Kidney glomerular epithelial cell (primary cell): Measurements from ENCODE around the gene SETD1B.
A peak's percentile ranks its signal among the peaks of the same experiment; 100 is the strongest.

Experiments used
- DNase-seq: peaks from one replicate; lab custom pipeline; 2025; lab: John Stamatoyannopoulos, UW

Gene SETD1B

GRCh38 chr12:121795034-121795968 lies 8.5 kb upstream of the SETD1B start:
- peak; percentile 48 for DNase-seq

DNA sequence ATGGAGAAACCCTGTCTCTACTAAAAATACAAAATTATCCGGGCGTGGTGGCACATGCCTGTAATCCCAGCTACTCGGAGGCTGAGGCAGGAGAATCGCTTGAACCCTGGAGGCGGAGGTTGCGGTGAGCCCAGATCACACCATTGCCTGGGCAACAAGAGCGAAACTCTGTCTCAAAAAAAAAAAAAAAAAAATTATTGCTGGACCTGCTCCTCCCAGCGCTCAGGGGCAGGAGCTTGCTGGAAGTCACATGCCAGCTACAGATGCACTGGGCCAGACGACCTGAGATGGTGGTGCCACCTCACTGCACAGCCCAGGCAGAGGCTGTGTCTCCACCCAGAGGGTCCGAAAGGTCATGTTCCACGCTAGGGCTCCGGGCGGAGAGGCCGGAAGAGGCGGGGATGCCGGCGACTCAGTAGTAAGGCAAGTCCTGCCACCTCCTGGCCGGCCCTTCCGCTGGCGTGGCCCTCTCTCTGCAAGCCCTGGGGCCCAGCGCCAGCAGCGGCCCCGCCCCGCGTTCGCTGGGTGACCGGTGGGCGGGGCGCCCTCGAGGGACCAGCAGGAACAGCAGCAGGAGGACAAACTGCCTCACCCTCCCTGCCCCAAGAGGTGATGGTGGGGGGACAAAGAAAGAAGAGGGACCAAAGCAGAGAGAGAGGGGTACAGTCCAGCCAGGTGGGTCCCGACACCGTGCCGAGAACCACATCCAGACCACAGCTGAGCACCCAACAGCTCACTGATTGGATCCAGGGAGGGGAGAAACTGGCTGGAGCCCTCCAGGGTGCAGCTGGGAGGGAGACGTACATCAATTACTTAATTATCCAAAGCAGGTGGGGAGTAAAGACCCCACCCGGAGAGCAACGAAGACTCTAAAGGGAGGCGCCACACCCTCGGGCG lies 6.7 kb upstream of the SETD1B start:
- peak; percentile 84 for DNase-seq

- DNase-seq: no peak
Observed at GRCh38 chr12:121797937-121798786, 5.6 kb upstream of the SETD1B start.

DNA sequence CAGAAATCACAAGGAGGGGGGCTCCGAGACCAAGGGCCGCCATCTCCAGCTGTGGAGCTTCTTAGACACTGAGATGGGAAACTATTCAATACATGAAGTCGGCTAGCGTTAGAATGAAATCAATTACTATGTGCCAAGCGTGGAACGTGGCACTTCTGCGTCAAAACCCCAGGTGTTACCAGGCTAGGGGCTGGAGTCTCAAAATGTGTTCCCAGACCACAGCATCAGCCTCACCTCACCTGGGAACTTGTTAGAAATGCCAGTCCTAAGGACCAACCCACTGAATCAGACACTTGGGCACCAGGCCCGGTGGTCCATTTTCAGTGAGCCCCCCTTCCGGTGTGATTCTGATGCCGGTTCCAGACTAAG lies 5.0 kb upstream of the SETD1B start:
- DNase-seq: no peak

DNA sequence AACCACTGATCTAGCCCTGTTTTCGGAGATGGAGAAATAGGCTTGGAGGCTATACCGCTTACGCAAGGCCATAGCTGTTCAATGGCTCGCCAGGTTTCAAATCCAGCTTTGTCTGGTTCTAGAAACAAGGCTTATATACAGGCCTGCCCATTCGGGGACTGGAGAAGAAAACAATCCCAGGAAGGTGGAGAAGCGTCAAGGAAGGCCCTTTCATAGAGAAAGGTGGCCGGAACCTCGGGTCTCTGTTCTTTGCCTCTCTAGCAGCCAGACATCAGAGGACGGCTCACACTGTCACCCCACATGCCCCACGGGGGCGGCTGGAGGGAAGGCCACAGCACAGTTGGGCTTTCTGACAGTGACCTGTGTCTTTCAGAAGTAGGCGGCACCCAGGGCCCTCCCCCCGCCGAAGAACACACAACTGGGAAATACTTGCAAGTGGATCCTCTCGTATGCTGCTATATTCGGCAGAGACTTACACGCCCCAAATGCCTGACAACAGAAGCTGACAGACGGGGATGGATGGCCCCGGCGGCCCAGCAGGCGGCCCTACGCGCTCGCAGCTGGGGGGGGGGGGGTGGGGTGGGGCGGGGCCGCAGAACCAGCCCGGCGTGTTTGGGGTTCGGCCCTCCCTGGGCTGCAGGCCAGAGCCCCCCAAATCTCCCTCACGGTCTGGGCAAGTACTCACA lies 4.5 kb upstream of the SETD1B start:
- DNase-seq: peak; percentile 49

DNA sequence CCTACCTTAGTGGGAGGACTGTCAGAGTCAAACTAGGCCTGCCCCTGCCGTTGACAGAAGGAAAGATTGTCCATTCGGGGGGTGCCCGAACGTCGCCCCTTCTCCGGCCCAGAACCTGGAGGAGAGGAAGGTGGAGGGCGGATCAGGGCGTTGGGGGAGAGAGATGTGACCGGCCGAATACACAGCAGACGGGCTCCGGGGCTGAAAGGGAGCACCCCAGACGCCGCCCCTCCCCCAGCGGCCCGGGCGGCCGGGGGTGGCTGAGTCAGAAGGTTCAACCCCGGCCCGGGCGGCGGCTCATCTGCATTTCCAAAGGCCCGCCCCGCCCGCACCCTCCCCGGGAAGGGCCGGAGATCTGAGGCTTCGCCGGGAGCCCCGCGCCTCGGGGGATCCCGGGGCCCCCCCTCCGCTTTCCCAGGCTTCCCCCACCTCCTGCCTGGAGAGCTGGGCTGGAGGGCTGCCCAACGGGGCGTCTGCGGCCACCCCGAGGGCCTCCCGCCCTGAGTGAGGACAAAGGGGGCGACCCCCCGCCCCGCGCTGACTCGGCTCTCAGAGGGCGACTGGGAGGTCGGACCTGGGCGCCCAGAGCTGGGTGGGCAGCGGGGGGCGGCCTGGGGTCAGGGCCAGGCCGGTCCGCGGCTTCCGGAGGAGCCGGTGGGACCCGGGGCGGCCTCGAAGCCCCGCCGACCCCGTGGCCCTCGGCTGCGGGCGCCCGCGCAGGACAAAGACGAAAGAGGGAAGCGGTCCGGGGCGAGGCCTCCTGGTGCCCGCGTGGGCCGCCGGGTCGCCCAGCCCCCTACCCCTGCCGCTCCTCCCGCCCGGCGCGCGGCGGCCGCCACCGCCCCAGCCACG lies 3.7 kb upstream of the SETD1B start:
- peak; percentile 71 for DNase-seq

- DNase-seq: peak; percentile 18
Observed at GRCh38 chr12:121800694-121801594, 2.9 kb upstream of the SETD1B start.

DNA sequence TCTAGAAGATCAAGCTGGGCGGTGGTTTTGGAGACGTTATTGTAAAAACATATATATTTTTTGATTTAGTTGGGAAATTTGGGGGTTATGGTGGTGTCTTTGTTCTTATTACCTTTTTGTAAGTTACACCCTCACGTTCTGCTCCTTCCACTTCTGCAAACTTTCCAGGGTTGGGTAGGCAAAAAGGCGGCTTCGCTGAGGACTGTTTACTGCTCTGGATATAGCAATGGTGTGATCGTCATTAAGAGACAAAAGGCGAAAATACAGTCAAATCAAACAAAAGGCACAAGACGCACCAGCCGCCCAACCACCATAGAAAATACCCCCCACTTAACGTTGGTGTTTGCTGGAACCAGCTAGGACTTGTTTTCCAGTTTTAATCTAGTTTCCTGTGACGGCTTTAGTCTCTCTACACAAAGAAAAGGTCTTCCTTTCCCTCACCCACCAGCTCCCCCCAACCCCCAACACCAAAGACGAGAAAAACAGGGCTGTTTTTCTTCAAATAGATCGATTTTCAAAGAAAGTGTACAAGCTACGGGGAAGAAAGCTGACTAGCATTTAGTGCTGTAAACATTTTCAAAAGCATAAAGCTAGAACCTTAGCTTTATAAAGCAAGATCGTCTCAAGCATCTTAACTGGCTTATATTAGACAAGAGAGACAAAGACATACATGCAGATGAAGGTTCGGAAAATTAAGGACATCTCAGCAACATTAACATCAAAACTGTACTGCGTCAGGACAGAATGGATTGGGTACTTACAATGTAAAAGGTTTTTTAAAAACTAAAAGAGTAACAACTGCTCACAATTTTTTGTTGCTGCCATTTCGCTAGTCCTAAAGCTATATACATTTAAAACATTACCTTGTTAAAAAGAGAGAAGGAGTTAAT lies 2.0 kb upstream of the SETD1B start:
- peak; percentile 51 for DNase-seq

DNA sequence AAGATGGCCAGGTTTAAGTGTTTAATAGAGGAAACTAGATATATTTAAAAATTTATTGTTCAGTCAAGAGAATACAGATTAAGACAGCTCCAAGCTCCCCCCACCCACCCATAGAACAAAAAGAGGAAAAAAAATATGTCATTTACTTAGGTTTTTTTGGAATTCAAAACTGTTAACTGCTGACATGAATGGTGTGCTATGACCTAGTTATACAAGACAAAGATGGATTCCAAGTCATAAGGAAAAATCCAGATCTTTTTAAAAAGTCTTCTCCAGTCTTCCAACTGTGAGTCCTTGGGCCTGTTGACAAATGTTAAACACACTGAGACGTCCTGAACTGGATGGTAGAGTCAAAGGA lies 1.3 kb upstream of the SETD1B start:
- DNase-seq: no peak

DNA sequence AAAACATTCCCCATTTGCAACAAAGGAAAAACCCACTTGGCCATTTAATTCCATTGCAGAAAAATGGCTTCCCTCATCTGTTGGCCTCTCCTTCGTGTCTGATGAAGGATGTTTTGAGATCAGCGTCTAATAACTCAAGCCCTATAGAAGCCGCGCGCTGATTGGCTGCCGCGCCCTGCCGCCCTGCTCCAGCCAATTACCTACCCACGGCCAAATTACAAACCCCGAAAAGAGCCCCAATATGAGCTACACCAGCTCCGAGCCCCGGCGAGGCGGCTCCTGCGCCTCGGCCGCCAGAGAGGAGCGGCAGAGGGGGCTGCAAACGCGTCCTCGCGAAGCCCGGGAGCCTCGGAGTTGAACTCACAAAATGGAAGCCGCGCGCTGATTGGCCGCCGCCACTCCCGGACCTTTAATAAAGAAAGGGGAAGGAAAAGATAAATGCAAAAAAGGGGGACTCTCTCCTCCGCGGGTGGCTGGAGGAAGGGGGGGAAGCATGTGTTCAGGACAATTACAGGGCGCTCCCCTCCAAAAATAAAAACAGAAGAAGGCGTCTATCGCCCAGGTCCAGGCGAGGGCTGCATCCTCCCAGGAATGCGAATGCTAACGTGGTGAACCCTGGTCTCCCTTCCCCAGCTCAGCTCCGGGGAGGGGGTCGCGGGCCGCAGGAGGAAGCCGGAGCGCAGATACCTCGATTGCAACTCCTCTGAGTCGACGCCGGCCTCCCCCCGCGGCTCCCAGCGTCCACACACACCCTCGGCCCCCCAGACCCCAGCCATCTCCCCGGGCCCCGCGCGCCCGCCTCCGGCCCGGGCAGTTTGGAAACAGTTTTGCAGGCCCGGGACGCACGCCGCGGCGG lies 738 bp upstream of the SETD1B start:
- DNase-seq: peak; percentile 91

DNA sequence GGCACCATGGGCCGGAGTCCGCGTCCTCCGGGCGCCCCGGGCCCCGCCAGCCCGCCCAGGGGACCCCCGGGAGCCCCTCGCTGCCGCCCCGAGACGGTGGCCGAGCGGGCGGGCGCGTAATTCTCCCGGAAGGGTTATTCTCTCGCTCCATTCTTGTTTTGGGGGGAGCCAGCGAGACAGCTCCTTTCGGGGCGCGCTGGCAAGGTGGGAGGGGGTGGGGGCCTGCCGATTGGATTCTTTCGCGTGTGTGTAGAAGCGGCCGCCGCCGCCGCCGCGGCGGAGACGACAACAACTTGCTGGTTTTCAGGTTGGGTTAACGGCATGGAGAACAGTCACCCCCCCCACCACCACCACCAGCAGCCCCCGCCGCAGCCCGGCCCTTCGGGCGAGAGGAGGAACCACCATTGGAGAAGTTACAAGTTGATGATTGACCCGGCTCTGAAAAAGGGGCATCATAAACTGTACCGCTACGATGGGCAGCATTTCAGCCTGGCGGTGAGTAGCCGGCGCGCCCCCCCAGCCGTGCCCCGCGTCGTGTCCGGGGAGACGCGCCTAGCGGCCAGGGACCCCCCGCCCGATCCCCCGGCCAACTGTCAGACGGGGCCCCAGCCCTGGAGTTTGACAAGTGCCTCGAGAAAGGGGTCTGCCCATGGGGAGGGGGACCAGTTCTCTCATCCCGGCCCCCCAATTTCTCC lies 755 bp downstream of the SETD1B start:
- no peak for DNase-seq

- DNase-seq: no peak
Observed at GRCh38 chr12:121805171-121806008, 1.6 kb downstream of the SETD1B start.

DNA sequence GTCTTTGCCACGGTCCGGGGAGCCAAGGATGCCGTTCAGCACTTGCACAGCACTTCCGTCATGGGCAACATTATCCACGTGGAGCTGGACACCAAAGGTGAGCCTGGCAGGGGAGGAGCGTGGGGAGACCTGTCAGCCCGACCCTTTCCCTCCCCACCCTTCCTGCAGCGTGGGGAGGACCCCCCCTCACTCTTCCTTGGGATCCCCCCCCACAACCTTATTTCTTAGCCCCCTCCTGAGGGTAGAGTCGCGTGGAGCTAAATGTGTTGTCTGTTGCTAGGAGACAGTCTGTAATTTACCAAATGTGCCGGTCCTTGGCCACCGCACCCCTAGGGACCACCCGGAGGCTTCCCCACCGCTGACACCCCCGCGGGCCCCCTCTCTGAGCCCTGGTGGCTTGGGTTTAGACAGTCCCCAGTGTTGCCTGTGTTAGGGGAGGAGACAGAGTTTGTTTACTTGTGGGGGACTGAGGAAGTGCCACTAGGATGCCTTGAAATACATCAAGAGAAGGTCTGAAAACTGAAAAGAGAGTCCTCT lies 2.3 kb downstream of the SETD1B start:
- no peak for DNase-seq

DNA sequence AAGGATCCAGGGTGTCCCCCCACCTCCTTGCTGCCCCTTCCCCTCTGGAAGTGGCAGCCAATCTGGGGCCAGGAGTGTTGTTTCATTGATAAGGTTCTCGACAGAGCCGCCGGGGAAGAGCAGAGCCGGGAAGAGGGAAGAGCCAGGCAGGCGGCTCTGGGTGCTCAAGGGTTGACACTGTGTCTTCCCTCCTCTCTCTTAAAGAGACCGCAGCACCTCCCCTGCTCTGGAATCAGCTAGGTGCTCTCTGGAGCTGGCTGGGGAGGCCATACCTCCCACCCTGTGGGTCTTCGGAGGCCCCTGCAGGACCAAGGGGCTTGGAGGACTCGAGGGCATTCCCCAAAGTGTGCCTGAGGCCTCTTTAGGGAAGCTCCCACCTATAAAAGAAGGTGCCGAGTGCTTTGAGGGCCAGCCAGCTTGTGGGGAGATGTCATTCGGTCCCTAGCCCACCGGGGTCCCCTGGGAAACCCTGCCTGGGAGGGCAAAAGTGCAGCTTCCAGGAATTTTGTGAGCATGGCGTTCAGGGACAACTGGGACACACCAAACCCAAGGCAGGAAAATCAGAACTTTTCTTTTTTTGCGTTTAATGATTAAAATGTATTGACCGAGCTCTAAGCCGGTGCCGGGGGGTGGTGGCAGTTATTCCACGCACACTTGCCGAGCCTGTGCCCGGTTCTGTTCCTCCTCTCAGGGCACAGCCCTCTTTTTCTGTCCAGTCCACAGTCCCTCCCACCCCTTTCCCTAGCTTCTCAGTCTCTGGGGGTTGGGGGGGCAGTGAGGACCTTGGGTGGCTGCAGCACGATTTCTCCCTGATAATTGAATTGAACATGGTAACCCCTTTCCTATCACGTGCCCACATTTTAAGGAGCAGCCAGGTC lies 3.0 kb downstream of the SETD1B start:
- no peak for DNase-seq
